Measurements from ENCODE around the gene SORCS2. TPM values are rescaled to one million over a fixed set of nuclear protein-coding genes. Genes with fewer than 3 reads are reported as not detected.
A peak's percentile ranks its signal among the peaks of the same experiment; 100 is the strongest.

Gene SORCS2
- polyA plus RNA-seq, 3 donors = 0.46 to 0.55 TPM; not detected in 1

GRCh38 chr4:7656244-7656800 is 464.0 kb downstream of the SORCS2 start:
- Mint-ChIP-seq H3K9me3 (peaks cover 0 to 3% (median 1%) of the 10 kb centered on the region in 7 donors), H3K36me3 (peaks cover 3 to 11% of the 10 kb centered on the region in 2 donors), H3K4me3 (peak overlapping the region in 1 of 2 donors; percentile 36), H3K27me3 (ENCODE audit: low read depth in 3 of 3) (peaks cover 14 to 38% (median 32%) of the 10 kb centered on the region in 3 donors), H3K27ac (no peak overlapping the region), H3K4me1 (peaks cover 44% of the 10 kb centered on the region)
- Histone ChIP-seq H3K79me2 (ENCODE audit: insufficient read depth, low read length) (no peaks in the 10 kb centered on the region), H3K4me2 (replicated peaks; ENCODE audit: extremely low read depth, low read length, poor library complexity, severe bottlenecking) (no peak overlapping the region), H3K27me3 (ENCODE audit: control insufficient read depth in 2 of 2, insufficient read depth in 2 of 2, low read length in 2 of 2) (peaks cover 0 to 8% of the 10 kb centered on the region in 2 donors), H3K9ac (ENCODE audit: insufficient read depth, low read length, poor library complexity, severe bottlenecking) (no peak overlapping the region), H3K27ac (ENCODE audit: low read depth in 1 of 2, low read length in 2 of 2) (no peak overlapping the region), H3K4me1 (ENCODE audit: control insufficient read depth in 1 of 2, insufficient read depth in 2 of 2, low read length in 2 of 2) (peaks cover 43 to 44% of the 10 kb centered on the region in 2 donors), H3K36me3 (replicated peaks in 1 of 2; ENCODE audit: control insufficient read depth in 1 of 2, insufficient read depth in 2 of 2, low read length in 2 of 2) (no peaks in the 10 kb centered on the region), H3K9me3 (replicated peaks in 1 of 2; ENCODE audit: control insufficient read depth in 1 of 2, insufficient read depth in 1 of 2, low read length in 2 of 2) (no peaks in the 10 kb centered on the region), H3K4me3 (replicated peaks in 1 of 3; ENCODE audit: low read depth in 2 of 3, low read length in 3 of 3) (no peak overlapping the region), H2AFZ (ENCODE audit: insufficient read depth, low read depth, low read length, poor library complexity, severe bottlenecking) (no peak overlapping the region), H4K20me1 (ENCODE audit: insufficient read depth, low read length) (no peaks in the 10 kb centered on the region)
- WGBS (ENCODE audit: insufficient coverage) = 94% methylated on average over 14 of the region's 17 CpGs
- intact Hi-C loops (cut with micrococcal nuclease) = loop anchor here in 1 of 2 donors (10.0 kb wide), 1 partner anchor 122 kb away; no protein-coding TSS in a partner anchor
- no peak for DNase-seq
- no peak for TF ChIP-seq CTCF (IDR thresholded peaks at IDR 0.05)

DNA sequence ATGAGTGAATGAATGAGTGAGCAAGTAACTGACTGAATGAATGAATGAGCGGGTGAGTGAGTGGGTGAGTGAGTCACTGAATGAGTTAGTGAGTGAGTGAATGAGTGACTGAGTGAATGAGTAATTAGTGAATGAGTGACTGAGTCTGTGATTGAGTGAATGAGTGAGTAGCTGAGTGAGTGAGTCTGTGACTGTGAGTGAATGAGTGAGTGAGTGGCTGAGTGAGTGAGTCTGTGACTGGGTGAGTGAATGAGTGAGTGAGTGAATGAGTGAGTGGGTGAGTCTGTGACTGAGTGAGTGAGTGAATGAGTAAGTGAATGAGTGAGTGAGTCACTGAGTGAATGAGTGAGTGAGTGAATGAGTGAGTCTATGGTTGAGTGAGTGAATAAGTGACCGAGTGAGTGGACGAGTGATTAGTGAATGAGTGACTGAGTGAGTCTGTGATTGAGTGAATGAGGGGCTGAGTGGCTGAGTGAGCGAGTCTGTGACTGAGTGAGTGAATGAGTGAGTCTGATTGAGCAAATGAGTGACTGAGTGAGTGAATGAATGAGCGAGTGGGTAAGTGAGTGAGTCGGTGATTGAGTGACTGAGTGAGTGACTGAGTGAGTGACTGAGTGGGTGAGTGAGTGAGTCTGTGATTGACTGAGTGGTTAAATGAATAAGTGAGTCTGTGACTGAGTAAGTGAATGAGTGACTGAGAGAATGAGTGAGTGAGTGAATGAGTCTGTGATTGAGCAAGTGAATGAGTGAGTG is 465.4 kb downstream of the SORCS2 start:
- Histone ChIP-seq H2AFZ (ENCODE audit: insufficient read depth, low read depth, low read length, poor library complexity, severe bottlenecking) (no peak overlapping the region), H3K4me3 (replicated peaks in 1 of 3; ENCODE audit: low read depth in 2 of 3, low read length in 3 of 3) (no peak overlapping the region), H3K79me2 (ENCODE audit: insufficient read depth, low read length) (no peaks in the 10 kb centered on the region), H3K27me3 (ENCODE audit: control insufficient read depth in 2 of 2, insufficient read depth in 2 of 2, low read length in 2 of 2) (peaks cover 0 to 8% of the 10 kb centered on the region in 2 donors), H3K36me3 (replicated peaks in 1 of 2; ENCODE audit: control insufficient read depth in 1 of 2, insufficient read depth in 2 of 2, low read length in 2 of 2) (no peaks in the 10 kb centered on the region), H3K9me3 (replicated peaks in 1 of 2; ENCODE audit: control insufficient read depth in 1 of 2, insufficient read depth in 1 of 2, low read length in 2 of 2) (no peaks in the 10 kb centered on the region), H3K4me1 (ENCODE audit: control insufficient read depth in 1 of 2, insufficient read depth in 2 of 2, low read length in 2 of 2) (peaks cover 29 to 30% of the 10 kb centered on the region in 2 donors), H4K20me1 (ENCODE audit: insufficient read depth, low read length) (no peaks in the 10 kb centered on the region), H3K4me2 (replicated peaks; ENCODE audit: extremely low read depth, low read length, poor library complexity, severe bottlenecking) (no peak overlapping the region), H3K9ac (ENCODE audit: insufficient read depth, low read length, poor library complexity, severe bottlenecking) (no peak overlapping the region), H3K27ac (ENCODE audit: low read depth in 1 of 2, low read length in 2 of 2) (no peak overlapping the region)
- peak in 2 of 3 donors; percentile 32 to 84 for DNase-seq
- WGBS (ENCODE audit: insufficient coverage) = 95% methylated on average over 6 of the region's 6 CpGs
- peaks cover 3 to 11% of the 10 kb centered on the region in 2 donors for H3K36me3 Mint-ChIP-seq
- no peak overlapping the region for H3K4me3 Mint-ChIP-seq
- H3K4me1 Mint-ChIP-seq = peaks cover 32% of the 10 kb centered on the region
- H3K9me3 Mint-ChIP-seq = peaks cover 0 to 3% (median 1%) of the 10 kb centered on the region in 7 donors
- H3K27me3 Mint-ChIP-seq (ENCODE audit: low read depth in 3 of 3) = peaks cover 14 to 31% (median 21%) of the 10 kb centered on the region in 3 donors
- intact Hi-C loops (cut with micrococcal nuclease) = loop anchor here in 1 of 2 donors (10.0 kb wide), 1 partner anchor 123 kb away; no protein-coding TSS in a partner anchor
- no peak overlapping the region for H3K27ac Mint-ChIP-seq
- TF ChIP-seq CTCF (IDR thresholded peaks at IDR 0.05) = no peak

All from CD14-positive monocyte (primary cell).